HepG2 (cell line): ENCODE measurements around the gene AMPD2.

Source experiments
- EZH2 ChIP-seq: conservative IDR thresholded peaks from 2 replicates; pipeline ENCODE4 v1.6.1; 2012; ENCODE audit warnings: mild to moderate bottlenecking, low read depth, low read length, moderate library complexity
- FOXK1 ChIP-seq: sonication (generic); formaldehyde crosslinking; IDR thresholded peaks from 2 replicates; pipeline ENCODE4 v1.4.0; 2020; ENCODE audit warnings: low read depth, missing genetic modification reagents, borderline replicate concordance
- NKX3-1 ChIP-seq: sonication (generic); formaldehyde crosslinking; IDR thresholded peaks from 2 replicates; pipeline ENCODE4 v1.5.0; 2020; ENCODE audit warnings: missing genetic modification reagents
- POLR2AphosphoS2 ChIP-seq: IDR thresholded peaks from 2 replicates; pipeline ENCODE4 v1.6.1; 2011; ENCODE audit warnings: low read depth, low read length, improper control_type of control experiment
- SAP130 ChIP-seq: IDR thresholded peaks from 2 replicates; pipeline ENCODE4 v1.6.1; 2016; ENCODE audit warnings: low read depth
- ZBTB21 ChIP-seq: sonication (generic); formaldehyde crosslinking; IDR thresholded peaks from 2 replicates; pipeline ENCODE4 v1.4.0; 2020; ENCODE audit warnings: missing genetic modification reagents
- ZC3H13 ChIP-seq: sonication (generic); formaldehyde crosslinking; IDR thresholded peaks from 2 replicates; pipeline ENCODE4 v1.8.1; 2023; ENCODE audit warnings: mild to moderate bottlenecking, missing genetic modification reagents, moderate library complexity
- ZFP41 ChIP-seq: sonication (generic); formaldehyde crosslinking; IDR thresholded peaks from 2 replicates; pipeline ENCODE4 v1.4.0; 2020; ENCODE audit warnings: mild to moderate bottlenecking, missing genetic modification reagents, borderline replicate concordance
- ZFX ChIP-seq: sonication (generic); formaldehyde crosslinking; IDR thresholded peaks from 2 replicates; pipeline ENCODE4 v1.4.0; 2020; ENCODE audit warnings: mild to moderate bottlenecking, low read depth, missing genetic modification reagents, moderate library complexity
- ZNF292 ChIP-seq: sonication (generic); formaldehyde crosslinking; IDR thresholded peaks from 2 replicates; pipeline ENCODE4 v1.8.1; 2022; ENCODE audit warnings: mild to moderate bottlenecking, low read depth, missing genetic modification reagents, borderline replicate concordance

DNA sequence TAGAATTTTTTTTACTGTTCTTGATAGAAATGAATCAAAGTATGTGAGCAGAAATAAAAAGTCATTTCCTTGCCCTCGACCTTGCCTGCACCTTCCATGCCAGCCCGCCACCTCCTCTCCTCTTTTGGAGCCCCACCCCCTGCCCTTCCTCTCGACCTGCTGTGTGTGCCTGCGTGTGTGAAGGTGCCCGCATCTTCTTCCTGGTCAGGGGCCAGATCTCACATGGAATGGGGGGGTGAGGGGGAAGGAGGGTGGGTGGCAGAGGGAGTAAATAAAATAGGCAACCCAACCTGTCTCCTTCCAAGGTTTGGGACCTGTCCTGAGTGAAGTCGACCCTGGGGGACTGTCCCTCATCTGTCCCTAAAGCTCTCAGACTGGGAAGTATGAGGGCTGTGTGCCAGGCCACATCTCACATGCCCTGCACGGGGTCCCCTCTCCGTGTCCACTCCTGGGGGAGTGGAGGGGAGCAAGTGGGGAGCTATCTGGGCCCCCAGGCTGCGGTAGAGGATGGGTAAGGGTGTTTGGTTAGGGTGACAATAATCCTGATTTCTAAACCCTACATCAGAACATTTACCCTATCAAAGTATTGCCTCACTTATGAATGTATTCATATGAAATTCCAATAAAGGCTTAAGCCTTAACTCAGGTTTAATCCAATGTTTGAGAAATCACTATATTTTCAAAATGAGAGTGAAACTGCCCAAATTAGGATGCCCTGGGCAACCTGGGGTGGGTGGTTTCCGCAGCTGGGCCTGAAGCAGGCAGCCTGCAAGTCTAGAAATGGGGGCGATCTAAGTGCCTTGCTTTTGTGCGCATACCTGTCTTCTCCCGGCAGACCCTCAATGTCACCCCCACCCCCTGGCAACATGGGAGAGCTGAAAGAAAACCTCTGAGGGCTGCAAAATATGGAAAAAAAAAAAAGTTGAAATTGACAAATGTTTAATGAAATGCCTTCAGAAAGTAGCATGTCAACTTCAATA is 15.4 kb downstream of the AMPD2 start:
- TF ChIP-seq EZH2 (no peak), POLR2AphosphoS2 (no peak), ZFP41 (CRISPR knock-in tag) (no peak), FOXK1 (CRISPR knock-in tag) (no peak), SAP130 (CRISPR knock-in tag) (no peak), ZFX (CRISPR knock-in tag) (no peak), ZC3H13 (no peak), NKX3-1 (CRISPR knock-in tag) (no peak), ZNF292 (CRISPR knock-in tag) (no peak), ZBTB21 (CRISPR knock-in tag) (no peak)
